Stimulated activated CD8-positive, alpha-beta memory T cell treated with anti-CD3 and anti-CD28 coated beads, Interleukin-2, amount 100 ng/mL, for 48 hours (primary cell): ENCODE measurements around the gene TNN.

Experiments
- DNase-seq, 2 donors: peaks; one replicate each; pipeline ENCODE4 v3.0.0-alpha.2; 2020; ENCODE audit warnings: low read depth in 2 of 2

Gene TNN

GRCh38 chr1:175173531-175173930 is 105.9 kb downstream of the TNN start:
- no peak for DNase-seq

GRCh38 chr1:175174309-175175102 is 106.9 kb downstream of the TNN start:
- no peak for DNase-seq

GRCh38 chr1:175176246-175176645 is 108.6 kb downstream of the TNN start:
- DNase-seq: no peak

GRCh38 chr1:175178056-175178455 is 110.4 kb downstream of the TNN start:
- DNase-seq: no peak

- DNase-seq: no peak
Observed at GRCh38 chr1:175178456-175178855, 110.8 kb downstream of the TNN start.

GRCh38 chr1:175179837-175180590 is 112.4 kb downstream of the TNN start:
- DNase-seq: no peak

- no peak for DNase-seq
Observed at GRCh38 chr1:175182201-175182746, 114.6 kb downstream of the TNN start.

- DNase-seq: no peak
Observed at GRCh38 chr1:175183586-175183985, 116.0 kb downstream of the TNN start.

GRCh38 chr1:175185903-175186302 is 118.3 kb downstream of the TNN start:
- DNase-seq: no peak

GRCh38 chr1:175186433-175187160 is 119.0 kb downstream of the TNN start:
- DNase-seq: no peak

- peak in 1 of 2 donors; percentile 13 for DNase-seq
Observed at GRCh38 chr1:175188936-175189335, 121.3 kb downstream of the TNN start.

GRCh38 chr1:175191659-175192058 is 124.0 kb downstream of the TNN start:
- DNase-seq: no peak

- DNase-seq: peak in 1 of 2 donors; percentile 8
Observed at GRCh38 chr1:175192111-175192629, 124.5 kb downstream of the TNN start.

GRCh38 chr1:175192630-175193526 is 125.2 kb downstream of the TNN start, which contains the start of gene KIAA0040:
TSS of gene KIAA0040 (minus strand) at chr1:175192776. CDS start at chr1:175161013, 31,763 bp downstream.
- peak; percentile 56 to 70 for DNase-seq

GRCh38 chr1:175193527-175193910 is 125.9 kb downstream of the TNN start:
- DNase-seq: no peak

GRCh38 chr1:175195281-175195680 is 127.6 kb downstream of the TNN start:
- DNase-seq: no peak

- no peak for DNase-seq
Observed at GRCh38 chr1:175195798-175196197, 128.2 kb downstream of the TNN start.

- no peak for DNase-seq
Observed at GRCh38 chr1:175197531-175197930, 129.9 kb downstream of the TNN start.
